ENCODE results near the gene CALM1. TPM values are rescaled to one million over a fixed set of nuclear protein-coding genes. Genes with fewer than 3 reads are reported as not detected.
A peak's percentile ranks its signal among the peaks of the same experiment; 100 is the strongest.

Gene CALM1
- total RNA-seq, 8 experiments from 2014 or later = 76.3 to 477 (median 195) TPM

- WGBS, 10 experiments = 88 to 100% (median 100%) methylated on average over 1 to 5 of the region's 6 CpGs; no CpG with 5 or more reads in 5 of the 10 experiments
- Histone ChIP-seq H3K27ac (no peak overlapping the region), H3K4me3 (no peak overlapping the region), H3K4me1 (replicated peaks in 1 of 2) (peaks cover 12 to 16% of the 10 kb centered on the region in 2 donors)
- in situ Hi-C loops (cut with MboI; ENCODE audit: low pct_unique_long_range_greater_than_20kb in 2 of 9, low sequenced_read_pairs in 9 of 9, unreplicated experiment in 9 of 9) = no loop called here
- peak in 1 of 8 experiments; percentile 9 for ATAC-seq (replicated peaks in 6 of 8)
Measured at GRCh38 chr14:90438841-90439240, 42.0 kb downstream of the CALM1 start.

GRCh38 chr14:90440021-90440451 lies 43.2 kb downstream of the CALM1 start:
- in situ Hi-C loops (cut with MboI; ENCODE audit: low pct_unique_long_range_greater_than_20kb in 2 of 9, low sequenced_read_pairs in 9 of 9, unreplicated experiment in 9 of 9) = no loop called here
- peak overlapping the region; percentile 16 to 48 for H3K27ac ChIP-seq
- 0 to 38% (median 3%) methylated on average over 1 to 4 of the region's 5 CpGs; no CpG with 5 or more reads in 4 of the 10 experiments for WGBS, 10 experiments
- no peak overlapping the region for H3K4me3 ChIP-seq
- ATAC-seq (replicated peaks in 6 of 8) = peak; percentile 49 to 83 (median 71)
- H3K4me1 ChIP-seq (replicated peaks in 1 of 2) = peaks cover 12 to 16% of the 10 kb centered on the region in 2 donors

GRCh38 chr14:90440592-90440991 lies 43.8 kb downstream of the CALM1 start:
- in situ Hi-C loops (cut with MboI; ENCODE audit: low pct_unique_long_range_greater_than_20kb in 2 of 9, low sequenced_read_pairs in 9 of 9, unreplicated experiment in 9 of 9) = no loop called here

GRCh38 chr14:90442388-90442787 lies 45.6 kb downstream of the CALM1 start:
- WGBS, 10 experiments = 0 to 100% (median 69%) methylated on average over 1 to 2 of the region's 2 CpGs; no CpG with 5 or more reads in 4 of the 10 experiments
- in situ Hi-C loops (cut with MboI; ENCODE audit: low pct_unique_long_range_greater_than_20kb in 2 of 9, low sequenced_read_pairs in 9 of 9, unreplicated experiment in 9 of 9) = no loop called here
- ATAC-seq (replicated peaks in 6 of 8) = no peak
- H3K4me3 ChIP-seq = no peak overlapping the region
- no peak overlapping the region for H3K27ac ChIP-seq
- H3K4me1 ChIP-seq (replicated peaks in 1 of 2) = peaks cover 12 to 16% of the 10 kb centered on the region in 2 donors

More at GRCh38 chr14:90440592-90440991, 43.8 kb downstream of the CALM1 start:
- peak overlapping the region in 1 of 2 donors; percentile 16 for H3K27ac ChIP-seq
- no peak for ATAC-seq (replicated peaks in 6 of 8)
- 20 to 100% (median 70%) methylated on average over 1 to 2 of the region's 2 CpGs; no CpG with 5 or more reads in 4 of the 10 experiments for WGBS, 10 experiments
- peaks cover 12 to 16% of the 10 kb centered on the region in 2 donors for H3K4me1 ChIP-seq (replicated peaks in 1 of 2)
- H3K4me3 ChIP-seq = no peak overlapping the region

GRCh38 chr14:90443161-90444076 lies 46.6 kb downstream of the CALM1 start:
- Histone ChIP-seq H3K4me3 (no peak overlapping the region), H3K27ac (no peak overlapping the region), H3K4me1 (replicated peaks in 1 of 2) (peaks cover 12 to 16% of the 10 kb centered on the region in 2 donors)
- ATAC-seq (replicated peaks in 6 of 8) = peak in 5 of 8 experiments; percentile 6 to 56 (median 51)
- in situ Hi-C loops (cut with MboI; ENCODE audit: low pct_unique_long_range_greater_than_20kb in 2 of 9, low sequenced_read_pairs in 9 of 9, unreplicated experiment in 9 of 9) = no loop called here
- WGBS, 10 experiments = 41 to 100% (median 78%) methylated on average over 1 to 13 of the region's 16 CpGs; no CpG with 5 or more reads in 1 of the 10 experiments

GRCh38 chr14:90444077-90444696 lies 47.4 kb downstream of the CALM1 start:
- H3K4me3 ChIP-seq = no peak overlapping the region
- peak in 6 of 8 experiments; percentile 6 to 86 (median 56) for ATAC-seq (replicated peaks in 6 of 8)
- 71 to 86% (median 82%) methylated on average over 1 to 4 of the region's 6 CpGs; no CpG with 5 or more reads in 4 of the 10 experiments for WGBS, 10 experiments
- H3K27ac ChIP-seq = no peak overlapping the region
- peaks cover 12 to 16% of the 10 kb centered on the region in 2 donors for H3K4me1 ChIP-seq (replicated peaks in 1 of 2)
- in situ Hi-C loops (cut with MboI; ENCODE audit: low pct_unique_long_range_greater_than_20kb in 2 of 9, low sequenced_read_pairs in 9 of 9, unreplicated experiment in 9 of 9) = no loop called here

GRCh38 chr14:90445011-90445410 lies 48.2 kb downstream of the CALM1 start:
- in situ Hi-C loops (cut with MboI; ENCODE audit: low pct_unique_long_range_greater_than_20kb in 2 of 9, low sequenced_read_pairs in 9 of 9, unreplicated experiment in 9 of 9) = no loop called here
- 40 to 100% (median 88%) methylated on average over 1 to 3 of the region's 4 CpGs; no CpG with 5 or more reads in 2 of the 10 experiments for WGBS, 10 experiments
- no peak overlapping the region for H3K4me3 ChIP-seq
- H3K4me1 ChIP-seq (replicated peaks in 1 of 2) = peaks cover 10 to 11% of the 10 kb centered on the region in 2 donors
- H3K27ac ChIP-seq = no peak overlapping the region
- ATAC-seq (replicated peaks in 6 of 8) = no peak

- in situ Hi-C loops (cut with MboI; ENCODE audit: low pct_unique_long_range_greater_than_20kb in 2 of 9, low sequenced_read_pairs in 9 of 9, unreplicated experiment in 9 of 9) = no loop called here
- WGBS, 10 experiments = 40 to 100% (median 71%) methylated on average over 1 to 3 of the region's 4 CpGs; no CpG with 5 or more reads in 6 of the 10 experiments
- no peak overlapping the region for H3K27ac ChIP-seq
- H3K4me1 ChIP-seq (replicated peaks in 1 of 2) = peaks cover 0 to 4% of the 10 kb centered on the region in 2 donors
- no peak overlapping the region for H3K4me3 ChIP-seq
- no peak for ATAC-seq (replicated peaks in 6 of 8)
Measured at GRCh38 chr14:90446405-90446804, 49.6 kb downstream of the CALM1 start.

GRCh38 chr14:90447720-90448497 lies 51.1 kb downstream of the CALM1 start:
- ATAC-seq (replicated peaks in 6 of 8) = no peak
- WGBS, 10 experiments = 51 to 100% (median 90%) methylated on average over 2 to 8 of the region's 9 CpGs; no CpG with 5 or more reads in 1 of the 10 experiments
- in situ Hi-C loops (cut with MboI; ENCODE audit: low pct_unique_long_range_greater_than_20kb in 2 of 9, low sequenced_read_pairs in 9 of 9, unreplicated experiment in 9 of 9) = no loop called here
- Histone ChIP-seq H3K4me3 (no peak overlapping the region), H3K4me1 (replicated peaks in 1 of 2) (peaks cover 0 to 1% of the 10 kb centered on the region in 2 donors), H3K27ac (no peak overlapping the region)

- in situ Hi-C loops (cut with MboI; ENCODE audit: low pct_unique_long_range_greater_than_20kb in 2 of 9, low sequenced_read_pairs in 9 of 9, unreplicated experiment in 9 of 9) = no loop called here
- WGBS, 10 experiments = 60 to 100% (median 86%) methylated on average over 1 to 3 of the region's 5 CpGs; no CpG with 5 or more reads in 4 of the 10 experiments
- no peak for ATAC-seq (replicated peaks in 6 of 8)
- no peak overlapping the region for H3K27ac ChIP-seq
- H3K4me1 ChIP-seq (replicated peaks in 1 of 2) = peaks cover 12 to 14% of the 10 kb centered on the region in 2 donors
- H3K4me3 ChIP-seq = no peak overlapping the region
Measured at GRCh38 chr14:90449411-90449810, 52.6 kb downstream of the CALM1 start.

- in situ Hi-C loops (cut with MboI; ENCODE audit: low pct_unique_long_range_greater_than_20kb in 2 of 9, low sequenced_read_pairs in 9 of 9, unreplicated experiment in 9 of 9) = no loop called here
- H3K4me1 ChIP-seq (replicated peaks in 1 of 2) = peaks cover 20 to 22% of the 10 kb centered on the region in 2 donors
- H3K4me3 ChIP-seq = no peak overlapping the region
- no peak for ATAC-seq (replicated peaks in 6 of 8)
- H3K27ac ChIP-seq = no peak overlapping the region
- 0 to 89% (median 56%) methylated on average over 1 to 5 of the region's 6 CpGs; no CpG with 5 or more reads in 5 of the 10 experiments for WGBS, 10 experiments
Measured at GRCh38 chr14:90450151-90450550, 53.3 kb downstream of the CALM1 start.

GRCh38 chr14:90450667-90451066 lies 53.8 kb downstream of the CALM1 start:
- in situ Hi-C loops (cut with MboI; ENCODE audit: low pct_unique_long_range_greater_than_20kb in 2 of 9, low sequenced_read_pairs in 9 of 9, unreplicated experiment in 9 of 9) = no loop called here
- no peak for ATAC-seq (replicated peaks in 6 of 8)
- H3K4me1 ChIP-seq (replicated peaks in 1 of 2) = peaks cover 22 to 23% of the 10 kb centered on the region in 2 donors
- no peak overlapping the region for H3K27ac ChIP-seq
- 38 to 100% (median 69%) methylated on average over 1 to 3 of the region's 3 CpGs; no CpG with 5 or more reads in 4 of the 10 experiments for WGBS, 10 experiments
- no peak overlapping the region for H3K4me3 ChIP-seq
